Measurements from ENCODE around the gene DPP10. TPM values are rescaled to one million over a fixed set of nuclear protein-coding genes. Genes with fewer than 3 reads are reported as not detected.
"Not testable (repeated sequence)": the region's sequence is repeated elsewhere in the genome, so short reads cannot be mapped to it uniquely, and the experiment has no call there.

The DPP10 gene
- total RNA-seq = 1.8 and 2.4 TPM in 2 replicates

DNA sequence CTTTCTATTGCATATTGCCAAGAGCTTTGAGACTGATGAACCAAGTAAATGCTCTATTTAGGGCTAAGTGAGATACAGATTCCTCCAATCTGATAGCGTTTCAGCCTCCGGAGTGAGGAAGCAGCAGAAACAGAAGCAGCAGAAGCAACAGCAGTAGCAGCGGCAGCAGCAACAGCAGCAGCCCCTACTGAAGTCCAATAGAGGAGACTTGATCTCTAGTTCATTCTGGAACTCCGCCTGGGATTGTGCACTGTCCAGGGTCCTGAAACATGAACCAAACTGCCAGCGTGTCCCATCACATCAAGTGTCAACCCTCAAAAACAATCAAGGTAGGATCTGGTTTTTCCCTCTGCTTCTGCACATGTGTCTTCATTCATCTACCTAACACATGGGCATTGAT lies at the start of gene DPP10:
Gene DPP10 (plus strand): TSS at position 132 of the 400 bp plus-strand sequence.
- peak; percentile 1 for DNase-seq (ENCODE audit: low read depth)
- TF ChIP-seq, protein P1, sequence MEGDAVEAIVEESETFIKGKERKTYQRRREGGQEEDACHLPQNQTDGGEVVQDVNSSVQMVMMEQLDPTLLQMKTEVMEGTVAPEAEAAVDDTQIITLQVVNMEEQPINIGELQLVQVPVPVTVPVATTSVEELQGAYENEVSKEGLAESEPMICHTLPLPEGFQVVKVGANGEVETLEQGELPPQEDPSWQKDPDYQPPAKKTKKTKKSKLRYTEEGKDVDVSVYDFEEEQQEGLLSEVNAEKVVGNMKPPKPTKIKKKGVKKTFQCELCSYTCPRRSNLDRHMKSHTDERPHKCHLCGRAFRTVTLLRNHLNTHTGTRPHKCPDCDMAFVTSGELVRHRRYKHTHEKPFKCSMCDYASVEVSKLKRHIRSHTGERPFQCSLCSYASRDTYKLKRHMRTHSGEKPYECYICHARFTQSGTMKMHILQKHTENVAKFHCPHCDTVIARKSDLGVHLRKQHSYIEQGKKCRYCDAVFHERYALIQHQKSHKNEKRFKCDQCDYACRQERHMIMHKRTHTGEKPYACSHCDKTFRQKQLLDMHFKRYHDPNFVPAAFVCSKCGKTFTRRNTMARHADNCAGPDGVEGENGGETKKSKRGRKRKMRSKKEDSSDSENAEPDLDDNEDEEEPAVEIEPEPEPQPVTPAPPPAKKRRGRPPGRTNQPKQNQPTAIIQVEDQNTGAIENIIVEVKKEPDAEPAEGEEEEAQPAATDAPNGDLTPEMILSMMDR (IDR thresholded peaks at IDR 0.05; ENCODE audit: insufficient read depth, low read length, poor library complexity, severe bottlenecking) = no peak
- Histone ChIP-seq H3K4me3 (ENCODE audit: low read depth, low read length) (no peak within 1 kb of the TSS), H3K36me3 (ENCODE audit: control insufficient read depth, insufficient read depth, low read length) (no peaks in the 10 kb centered on the region), H3K27me3 (ENCODE audit: control insufficient read depth, insufficient read depth, low read length) (no peaks in the 10 kb centered on the region)

DNA sequence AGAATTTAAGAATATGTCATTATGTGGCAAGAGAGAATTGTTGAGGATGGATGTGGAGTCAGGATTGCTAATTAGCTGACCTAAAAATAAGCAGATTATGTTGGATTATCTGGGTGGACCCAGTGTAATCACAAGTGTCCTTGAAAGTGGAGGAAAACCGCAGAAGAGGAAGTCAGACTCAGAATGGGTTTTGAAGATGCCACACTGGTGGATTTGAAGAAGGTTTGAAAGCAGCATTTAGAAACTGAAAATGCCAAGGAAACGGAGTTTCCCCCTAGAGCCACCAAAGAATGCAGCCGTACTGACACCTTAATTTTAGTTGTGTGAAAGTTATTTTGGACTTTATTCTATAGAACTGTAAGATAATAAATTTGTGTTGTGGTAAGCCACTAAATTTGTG lies 41.6 kb upstream of the DPP10 start:
- no peaks in the 10 kb centered on the region for H3K36me3 ChIP-seq (ENCODE audit: control insufficient read depth, insufficient read depth, low read length)
- TF ChIP-seq, protein P1 (IDR thresholded peaks at IDR 0.05; ENCODE audit: insufficient read depth, low read length, poor library complexity, severe bottlenecking) = no peak
- no peak for DNase-seq (ENCODE audit: low read depth)
- H3K27me3 ChIP-seq (ENCODE audit: control insufficient read depth, insufficient read depth, low read length) = no peaks in the 10 kb centered on the region
- H3K4me3 ChIP-seq (ENCODE audit: low read depth, low read length) = no peak overlapping the region

DNA sequence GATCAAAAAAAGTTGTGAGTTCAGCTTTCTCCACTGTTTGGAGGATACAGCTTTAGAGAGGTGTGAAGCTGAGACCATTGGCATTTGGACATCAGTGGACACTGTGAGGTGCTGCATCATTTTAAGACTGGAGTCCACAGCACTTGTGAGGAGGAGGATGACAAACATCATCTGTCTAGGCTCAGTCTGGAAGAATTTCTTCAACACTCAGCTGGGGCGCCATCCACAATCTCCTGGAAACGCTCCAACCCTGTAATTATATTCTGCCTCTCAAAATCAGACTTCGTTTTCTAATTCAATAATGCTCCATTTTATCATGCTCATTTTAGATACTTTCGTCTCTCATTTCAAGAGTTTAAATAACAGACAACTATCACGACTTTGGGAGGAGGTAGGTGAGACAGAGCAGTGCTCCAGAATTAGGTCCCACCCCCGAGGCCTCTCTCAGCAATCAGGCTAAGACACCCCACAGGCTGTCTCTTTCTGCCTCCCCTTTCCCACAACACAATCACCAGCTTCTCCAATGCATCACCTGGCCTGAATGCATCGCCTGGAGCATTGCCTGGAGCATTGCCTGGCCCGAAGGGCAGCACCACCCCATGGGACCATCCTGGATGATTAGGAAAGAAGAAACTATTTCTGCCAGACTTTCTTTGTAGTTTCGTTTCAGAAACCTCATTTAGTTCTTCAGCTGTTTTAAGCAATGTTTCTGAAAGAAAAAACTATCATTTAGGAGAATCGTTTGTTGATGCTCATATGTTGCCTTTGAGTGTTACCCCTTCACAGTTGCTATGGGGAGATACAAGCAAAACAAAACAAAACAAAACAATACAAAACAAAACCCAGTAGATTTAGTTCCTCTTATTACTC lies 37.0 kb upstream of the DPP10 start:
- TF ChIP-seq, protein P1 (IDR thresholded peaks at IDR 0.05; ENCODE audit: insufficient read depth, low read length, poor library complexity, severe bottlenecking) = no peak
- no peak for DNase-seq (ENCODE audit: low read depth)
- H3K4me3 ChIP-seq (ENCODE audit: low read depth, low read length) = no peak overlapping the region
- H3K36me3 ChIP-seq (ENCODE audit: control insufficient read depth, insufficient read depth, low read length) = no peaks in the 10 kb centered on the region
- H3K27me3 ChIP-seq (ENCODE audit: control insufficient read depth, insufficient read depth, low read length) = no peaks in the 10 kb centered on the region

DNA sequence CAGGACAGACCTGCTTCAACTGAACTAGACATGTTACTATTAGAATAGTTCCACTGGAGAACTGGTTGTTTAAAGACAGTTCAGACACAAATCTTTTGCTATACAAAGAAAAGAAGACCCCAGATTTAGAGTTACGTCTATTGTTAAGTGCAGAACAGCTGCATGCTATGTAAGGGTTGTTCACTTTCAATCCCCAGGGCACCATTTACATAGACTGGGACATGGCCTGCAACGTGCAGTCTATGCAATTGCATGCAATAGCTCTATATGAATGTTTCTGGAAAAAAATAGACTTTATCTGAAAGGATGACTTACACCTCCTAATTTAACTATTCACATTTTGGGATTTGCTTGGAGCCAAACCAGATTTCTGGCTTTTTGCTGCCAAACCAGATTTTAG lies 36.1 kb upstream of the DPP10 start:
- Histone ChIP-seq H3K36me3 (ENCODE audit: control insufficient read depth, insufficient read depth, low read length) (no peaks in the 10 kb centered on the region), H3K27me3 (ENCODE audit: control insufficient read depth, insufficient read depth, low read length) (no peaks in the 10 kb centered on the region), H3K4me3 (ENCODE audit: low read depth, low read length) (no peak overlapping the region)
- TF ChIP-seq, protein P1 (IDR thresholded peaks at IDR 0.05; ENCODE audit: insufficient read depth, low read length, poor library complexity, severe bottlenecking) = no peak
- DNase-seq (ENCODE audit: low read depth) = no peak

DNA sequence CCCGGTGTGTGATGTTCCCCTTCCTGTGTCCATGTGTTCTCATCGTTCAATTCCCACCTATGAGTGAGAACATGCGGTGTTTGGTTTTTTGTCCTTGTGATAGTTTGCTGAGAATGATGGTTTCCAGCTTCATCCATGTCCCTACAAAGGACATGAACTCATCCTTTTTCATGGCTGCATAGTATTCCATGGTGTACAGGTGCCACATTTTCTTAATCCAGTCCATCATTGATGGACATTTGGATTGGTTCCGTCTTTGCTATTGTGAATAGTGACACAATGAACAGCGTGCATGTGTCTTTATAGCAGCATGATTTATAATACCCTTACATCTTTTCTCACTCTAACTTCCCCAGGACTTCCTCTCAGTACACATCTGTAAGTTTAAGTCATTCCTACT lies 35.1 kb upstream of the DPP10 start:
- H3K27me3 ChIP-seq (ENCODE audit: control insufficient read depth, insufficient read depth, low read length); H3K4me3 ChIP-seq (ENCODE audit: low read depth, low read length); DNase-seq (ENCODE audit: low read depth); H3K36me3 ChIP-seq (ENCODE audit: control insufficient read depth, insufficient read depth, low read length): not testable (repeated sequence)

DNA sequence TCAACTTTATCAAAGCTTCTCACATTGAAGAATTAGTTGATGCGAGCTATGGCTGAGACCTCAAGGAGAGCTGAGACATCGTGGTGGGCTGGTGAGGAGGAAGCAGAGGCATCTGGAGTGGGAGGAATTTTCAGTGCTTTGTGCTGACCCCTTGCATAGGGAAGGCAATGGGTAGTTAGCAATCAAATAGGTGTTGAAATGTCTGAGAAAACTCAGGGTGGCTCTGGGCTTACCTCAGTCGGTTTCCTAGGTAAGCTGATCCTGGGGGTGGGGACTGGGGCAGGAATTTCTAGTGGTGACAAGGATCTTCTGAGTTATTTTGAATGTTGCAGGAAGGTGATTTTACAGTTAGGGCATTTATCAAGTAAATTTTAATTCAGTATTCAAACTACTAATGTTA lies 20.7 kb upstream of the DPP10 start:
- Histone ChIP-seq H3K4me3 (ENCODE audit: low read depth, low read length) (no peak overlapping the region), H3K27me3 (ENCODE audit: control insufficient read depth, insufficient read depth, low read length) (no peaks in the 10 kb centered on the region), H3K36me3 (ENCODE audit: control insufficient read depth, insufficient read depth, low read length) (no peaks in the 10 kb centered on the region)
- no peak for DNase-seq (ENCODE audit: low read depth)
- TF ChIP-seq, protein P1 (IDR thresholded peaks at IDR 0.05; ENCODE audit: insufficient read depth, low read length, poor library complexity, severe bottlenecking) = no peak
